H1 (cell line): ENCODE results near the gene GRID1. TPM values are rescaled to one million over a fixed set of nuclear protein-coding genes. Genes with fewer than 3 reads are reported as not detected.

Experiments used
- CTCF ChIA-PET: fragments of 300-600 bp; sonication (Branson Sonifier 250); formaldehyde crosslinking; loops from one replicate; lab custom pipeline; 2021; ENCODE audit not compliant: partially characterized antibody; lab: Charles Lee
- POLR2A ChIA-PET: fragments of 300-600 bp; sonication (Branson Sonifier 250); formaldehyde crosslinking; loops from one replicate; lab custom pipeline; 2021; ENCODE audit warnings: inconsistent platforms; ENCODE audit not compliant: partially characterized antibody; lab: Charles Lee
- DNase-seq, 2 experiments: peaks; one replicate each; pipeline versions ENCODE4 v3.0.0 to v3.0.0-alpha.2; 2010 to 2022; ENCODE audit warnings: low spot score in 2 of 2, low read depth in 1 of 2, mixed read lengths in 1 of 2
- FAIRE-seq: peaks from 2 replicates; lab custom pipeline; 2011; peaks lifted over from hg19 to GRCh38; lab: Jason Lieb, UNC
- H2AFZ ChIP-seq: 2 replicates; pipeline ENCODE4 v1.8.1; 2012; ENCODE audit warnings: low read length, inconsistent platforms
- H2AK5ac ChIP-seq: 2 replicates; pipeline ENCODE4 v1.6.1; 2013; ENCODE audit warnings: low read depth, low read length
- H2BK120ac ChIP-seq: replicated peaks from 2 replicates; pipeline ENCODE3; 2013; ENCODE audit warnings: low read depth, low read length, inconsistent platforms
- H2BK12ac ChIP-seq: 2 replicates; pipeline ENCODE4 v1.6.1; 2013; ENCODE audit warnings: low read depth, low read length
- H2BK15ac ChIP-seq: 2 replicates; pipeline ENCODE4 v1.6.1; 2013; ENCODE audit warnings: low read length
- H2BK20ac ChIP-seq: 2 replicates; pipeline ENCODE4 v1.6.1; 2013; ENCODE audit warnings: low read length
- H2BK5ac ChIP-seq: 2 replicates; pipeline ENCODE4 v1.6.1; 2013; ENCODE audit warnings: low read depth, low read length
- H3K14ac ChIP-seq: 2 replicates; pipeline ENCODE4 v1.6.1; 2013; ENCODE audit warnings: inconsistent platforms; ENCODE audit not compliant: insufficient read length
- H3K18ac ChIP-seq: 2 replicates; pipeline ENCODE4 v1.6.1; 2013; ENCODE audit warnings: low read length; ENCODE audit errors: extremely low read depth
- H3K23ac ChIP-seq: 2 replicates; pipeline ENCODE4 v1.6.1; 2013; ENCODE audit warnings: inconsistent platforms; ENCODE audit not compliant: insufficient read length
- H3K23me2 ChIP-seq: 2 replicates; pipeline ENCODE4 v1.6.1; 2013; ENCODE audit warnings: low read depth, low read length
- H3K27ac ChIP-seq: 2 replicates; pipeline ENCODE4 v1.6.1; 2011; ENCODE audit warnings: low read depth, low read length, inconsistent platforms
- H3K27me3 ChIP-seq, 4 experiments: replicated peaks in 1 of 4; 1 replicate in 1 of 4; 2 replicates in 3 of 4; pipeline versions ENCODE4 v1.6.1 to v1.8.1; 2011 to 2013; ENCODE audit warnings: low read length in 3 of 4, mild to moderate bottlenecking in 3 of 4, inconsistent platforms in 2 of 4, mixed read lengths in 2 of 4, moderate library complexity in 1 of 4; ENCODE audit not compliant: control insufficient read depth in 3 of 4, insufficient read depth in 3 of 4; ENCODE audit errors: extremely low read depth in 1 of 4
- H3K36me3 ChIP-seq, 4 experiments: 2 replicates each; pipeline versions ENCODE4 v1.6.1 to v1.8.1; 2011 to 2013; ENCODE audit warnings: mild to moderate bottlenecking in 4 of 4, low read length in 3 of 4, moderate library complexity in 2 of 4, control low read depth in 1 of 4, inconsistent platforms in 1 of 4; ENCODE audit not compliant: insufficient read depth in 4 of 4, control insufficient read depth in 2 of 4
- H3K4ac ChIP-seq: replicated peaks from 2 replicates; pipeline ENCODE3; 2013; ENCODE audit warnings: low read length, low read depth, mixed read lengths, inconsistent platforms; ENCODE audit not compliant: insufficient read length
- H3K4me1 ChIP-seq, 4 experiments: replicated peaks in 1 of 4; 1 replicate in 1 of 4; 2 replicates in 3 of 4; pipeline versions ENCODE4 v1.6.1 to v1.8.1; 2011 to 2013; ENCODE audit warnings: low read length in 3 of 4, inconsistent platforms in 2 of 4, mixed read lengths in 1 of 4; ENCODE audit not compliant: insufficient read depth in 4 of 4, control insufficient read depth in 3 of 4
- H3K4me2 ChIP-seq, 2 experiments: 2 replicates each; pipeline versions ENCODE4 v1.6.1 to v1.8.1; 2011 to 2013; ENCODE audit warnings: low read depth in 2 of 2, low read length in 2 of 2, control low read depth in 1 of 2, inconsistent platforms in 1 of 2, mild to moderate bottlenecking in 1 of 2; ENCODE audit not compliant: insufficient read depth in 1 of 2
- H3K4me3 ChIP-seq, 4 experiments: fragments of 200-600, 300-600 bp in 1 of 4; sonication (generic), shearing (Covaris generic), sonication (Bioruptor Twin) in 1 of 4; 2 replicates each; pipeline versions ENCODE4 v1.5.1 to v1.8.1; 2011 to 2016; ENCODE audit warnings: low read length in 4 of 4, low read depth in 3 of 4, control low read depth in 2 of 4, inconsistent platforms in 2 of 4, mild to moderate bottlenecking in 2 of 4, mixed read lengths in 1 of 4, moderate library complexity in 1 of 4; ENCODE audit not compliant: insufficient read depth in 2 of 4; ENCODE audit errors: extremely low read depth in 1 of 4
- H3K56ac ChIP-seq: replicated peaks from 2 replicates; pipeline ENCODE3; 2013; ENCODE audit warnings: low read depth, mild to moderate bottlenecking, mixed read lengths, low read length, inconsistent platforms; ENCODE audit not compliant: insufficient read length
- H3K79me1 ChIP-seq: 2 replicates; pipeline ENCODE4 v1.6.1; 2013; ENCODE audit warnings: low read depth, low read length, control low read depth
- H3K79me2 ChIP-seq, 2 experiments: 2 replicates each; pipeline versions ENCODE4 v1.6.1 to v1.8.1; 2012 to 2013; ENCODE audit warnings: low read length in 2 of 2, mild to moderate bottlenecking in 2 of 2, inconsistent platforms in 1 of 2; ENCODE audit not compliant: insufficient read depth in 2 of 2, control insufficient read depth in 1 of 2
- H3K9ac ChIP-seq, 4 experiments: replicated peaks in 1 of 4; 1 replicate in 1 of 4; 2 replicates in 3 of 4; pipeline versions ENCODE4 v1.6.1 to v1.8.1; 2011 to 2013; ENCODE audit warnings: low read depth in 3 of 4, low read length in 3 of 4, control low read depth in 2 of 4, mild to moderate bottlenecking in 2 of 4, moderate library complexity in 2 of 4, inconsistent platforms in 1 of 4; ENCODE audit errors: extremely low read depth in 1 of 4
- H3K9me3 ChIP-seq, 2 experiments: 2 replicates each; pipeline versions ENCODE4 v1.6.1 to v1.8.1; 2012 to 2013; ENCODE audit warnings: mild to moderate bottlenecking in 2 of 2, moderate library complexity in 2 of 2, control low read depth in 1 of 2, inconsistent platforms in 1 of 2, low read depth in 1 of 2, low read length in 1 of 2, mixed read lengths in 1 of 2; ENCODE audit not compliant: insufficient read depth in 2 of 2
- H4K20me1 ChIP-seq, 2 experiments: replicated peaks in 1 of 2; 2 replicates each; pipeline versions ENCODE3 to v1.8.1; 2011 to 2013; ENCODE audit warnings: inconsistent platforms in 2 of 2, low read length in 2 of 2, mild to moderate bottlenecking in 1 of 2; ENCODE audit not compliant: insufficient read depth in 2 of 2, control insufficient read depth in 1 of 2
- H4K5ac ChIP-seq: 2 replicates; pipeline ENCODE4 v1.6.1; 2013; ENCODE audit warnings: low read length, low read depth, mixed read lengths, inconsistent platforms; ENCODE audit not compliant: insufficient read length
- H4K8ac ChIP-seq: 2 replicates; pipeline ENCODE4 v1.8.0; 2013; ENCODE audit warnings: mild to moderate bottlenecking, moderate library complexity, low read length, inconsistent platforms; ENCODE audit not compliant: insufficient read depth; ENCODE audit errors: extremely low read depth
- H4K91ac ChIP-seq: replicated peaks from 2 replicates; pipeline ENCODE3; 2013; ENCODE audit warnings: low read length, mixed read lengths, inconsistent platforms; ENCODE audit not compliant: insufficient read length
- KDM5A ChIP-seq: fragments of 200-600 bp; IDR thresholded peaks from 2 replicates; pipeline ENCODE4 v1.7.1; 2012; ENCODE audit warnings: mild to moderate bottlenecking, low read length, inconsistent platforms, mixed read lengths
- MAX ChIP-seq: IDR thresholded peaks from 2 replicates; pipeline ENCODE4 v1.6.1; 2012; ENCODE audit warnings: inconsistent platforms
- POLR2AphosphoS5 ChIP-seq: IDR thresholded peaks from 2 replicates; pipeline ENCODE4 v1.6.1; 2011; ENCODE audit warnings: low read depth, low read length
- POU5F1 ChIP-seq: IDR thresholded peaks from 2 replicates; pipeline ENCODE4 v1.6.1; 2011; ENCODE audit warnings: low read depth, mild to moderate bottlenecking, low read length, moderate library complexity
- SP4 ChIP-seq: IDR thresholded peaks from 2 replicates; pipeline ENCODE4 v1.6.1; 2012; ENCODE audit warnings: low read length, inconsistent platforms
- WGBS, 2 experiments: shearing (Covaris generic) in 1 of 2; methylation state at CpG; one replicate each; pipeline versions ENCODE4 v1.1.6 to v1.1.7; 2013 to 2015; ENCODE audit warnings: low lambda C conversion rate in 2 of 2, mixed read lengths in 2 of 2, inconsistent platforms in 1 of 2, low coverage in 1 of 2, missing lambda C conversion rate in 1 of 2; ENCODE audit not compliant: insufficient replicate concordance in 2 of 2, insufficient coverage in 1 of 2, insufficient read length in 1 of 2; ENCODE audit errors: extremely low coverage in 1 of 2, missing lambda C conversion rate in 1 of 2; 5-methylcytosine and 5-hydroxymethylcytosine counted together
- polyA plus RNA-seq, 7 experiments: library from polyadenylated mRNA; depleted of rRNA in 3 of 7; stranded (reverse) in 5 of 7; unstranded in 2 of 7; fragments of >200 nt in 5 of 7; fragments of 200-250 nt in 2 of 7; gene quantifications; 1 replicate in 5 of 7; 2 replicates in 1 of 7; 4 replicates in 1 of 7; pipeline versions ENCODE4 v1.2.1 to v1.2.3, GENCODE V29; 2011 to 2013; ENCODE audit warnings: missing spikeins in 2 of 7, mixed read lengths in 2 of 7
- total RNA-seq: library from RNA; stranded (reverse); fragmentation: NEBNext Ultra II Directional; extraction: Animal tissue kit (Norgen Biotek cat#: 25700); gene quantifications from 2 replicates; pipeline ENCODE4 v1.2.1, GENCODE V29; 2021

Gene GRID1
- total and polyA plus RNA-seq, 2 of the 8 experiments (the other 6 are each of a cell fraction or from before 2014, with no cell fraction given) = 0.22 to 0.30 TPM

- no peaks in the 10 kb centered on the region for H3K36me3 ChIP-seq
- H3K4me2 ChIP-seq = no peak overlapping the region
- H2BK5ac ChIP-seq = no peak overlapping the region
- no peaks in the 10 kb centered on the region for H3K79me2 ChIP-seq
- no peak overlapping the region for H3K9ac ChIP-seq
- H3K23ac ChIP-seq = no peak overlapping the region
- H2BK120ac ChIP-seq = no peak overlapping the region
- no peak overlapping the region for H4K5ac ChIP-seq
- no peaks in the 10 kb centered on the region for H4K20me1 ChIP-seq
- FAIRE-seq = no peak
- H3K79me1 ChIP-seq = no peaks in the 10 kb centered on the region
- H4K91ac ChIP-seq = no peak overlapping the region
- no peak overlapping the region for H2AFZ ChIP-seq
- no peak overlapping the region for H2BK12ac ChIP-seq
- H4K8ac ChIP-seq = no peak overlapping the region
- H2BK20ac ChIP-seq = no peak overlapping the region
- peaks cover 5% of the 10 kb centered on the region; the same call in 1 of the 2 replicates for H3K23me2 ChIP-seq
- TF ChIP-seq SP4 = no peak
- no peak for TF ChIP-seq POLR2AphosphoS5
- no peak for TF ChIP-seq MAX
- no peak for TF ChIP-seq POU5F1
- no peak for TF ChIP-seq KDM5A
- no peak overlapping the region for H3K4ac ChIP-seq
- no peak for DNase-seq
- H3K14ac ChIP-seq = no peak overlapping the region
- no peaks in the 10 kb centered on the region for H3K9me3 ChIP-seq
- H3K56ac ChIP-seq = no peak overlapping the region
- no peaks in the 10 kb centered on the region; a peak in 1 of 7 replicates for H3K4me1 ChIP-seq
- H2BK15ac ChIP-seq = no peak overlapping the region
- H2AK5ac ChIP-seq = no peak overlapping the region
- H3K27me3 ChIP-seq = no peaks in the 10 kb centered on the region
- no peak overlapping the region for H3K4me3 ChIP-seq
- WGBS, 2 experiments = 73% methylated on average over 2 of the region's 2 CpGs; no CpG with 5 or more reads in 1 of the 2 experiments
- H3K18ac ChIP-seq = no peak overlapping the region
- H3K27ac ChIP-seq = no peak overlapping the region
- ChIA-PET POLR2A (no interaction called here), CTCF (interaction anchor here (0.5 to 3.3 kb wide), 3 partner anchors 12 to 1076 kb away, joined by 3 to 11 read pairs (median 4); no protein-coding TSS in a partner anchor)
These were observed 243.9 kb downstream of the GRID1 start for GRCh38 chr10:86122646-86123045.
